GM10266 (cell line): ENCODE data around the gene FAF1.
"Not testable (repeated sequence)": the region's sequence is repeated elsewhere in the genome, so short reads cannot be mapped to it uniquely, and the experiment has no call there.

Experiments
- DNase-seq: peaks from one replicate; pipeline ENCODE4 v3.0.0; 2012; ENCODE audit errors: extremely low spot score
- CTCF ChIP-seq: IDR thresholded peaks from 2 replicates; pipeline ENCODE4 v1.5.1; 2012; ENCODE audit warnings: mild to moderate bottlenecking, low read depth; ENCODE audit not compliant: control insufficient read depth, insufficient read depth; ENCODE audit errors: missing control alignments

The FAF1 gene

GRCh38 chr1:50774759-50775351 lies 185.2 kb downstream of the FAF1 start:
- peak; percentile 14 for DNase-seq
- peak; percentile 56 for TF ChIP-seq CTCF

GRCh38 chr1:50766688-50767087 lies 193.4 kb downstream of the FAF1 start:
- no peak for DNase-seq
- no peak for TF ChIP-seq CTCF

GRCh38 chr1:50756543-50756942 lies 203.5 kb downstream of the FAF1 start:
- not testable (repeated sequence) for DNase-seq

DNA sequence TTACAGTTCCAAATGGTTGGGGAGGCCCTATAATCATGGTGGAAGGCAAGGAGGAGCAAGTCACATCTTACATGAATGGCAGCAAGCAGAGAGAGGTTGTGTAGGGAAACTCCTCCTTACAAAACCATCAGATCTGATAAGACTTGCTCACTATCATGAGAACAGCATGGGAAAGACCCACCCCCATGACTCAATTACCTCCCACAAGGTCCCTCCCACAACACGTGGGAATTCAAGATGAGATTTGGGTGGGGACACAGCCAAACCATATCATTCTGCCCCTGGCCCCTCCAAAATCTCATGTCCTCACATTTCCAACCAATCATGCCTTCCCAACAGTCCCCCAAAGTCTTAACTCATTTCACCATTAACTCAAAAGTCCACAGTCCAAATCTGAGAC lies 205.3 kb downstream of the FAF1 start:
- not testable (repeated sequence) for DNase-seq

- DNase-seq, result no peak
- peak; percentile 31 for TF ChIP-seq CTCF
Measured at GRCh38 chr1:50750021-50750619, 209.9 kb downstream of the FAF1 start.

DNA sequence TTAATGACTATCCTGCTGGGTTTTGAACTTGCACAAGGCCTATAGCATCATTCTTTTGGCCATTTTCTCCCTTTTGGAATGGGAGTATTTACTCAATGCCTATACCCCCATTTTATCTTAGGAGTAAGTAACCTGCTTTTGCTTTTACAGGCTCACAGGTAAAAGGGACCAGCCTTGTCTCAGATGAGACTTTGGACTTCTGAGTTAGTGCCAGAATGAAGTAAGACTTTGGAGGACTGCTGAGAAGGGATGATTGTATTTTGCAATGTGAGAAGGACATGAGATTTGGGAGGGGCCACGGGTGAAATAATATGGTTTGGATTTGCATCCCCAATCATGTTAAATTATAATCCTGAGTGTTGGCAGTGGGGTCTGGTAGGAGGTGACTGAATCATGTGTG lies 212.7 kb downstream of the FAF1 start:
- no peak for TF ChIP-seq CTCF
- no peak for DNase-seq

- no peak for TF ChIP-seq CTCF
- DNase-seq, result no peak
Measured at GRCh38 chr1:50742523-50742922, 217.5 kb downstream of the FAF1 start.

DNA sequence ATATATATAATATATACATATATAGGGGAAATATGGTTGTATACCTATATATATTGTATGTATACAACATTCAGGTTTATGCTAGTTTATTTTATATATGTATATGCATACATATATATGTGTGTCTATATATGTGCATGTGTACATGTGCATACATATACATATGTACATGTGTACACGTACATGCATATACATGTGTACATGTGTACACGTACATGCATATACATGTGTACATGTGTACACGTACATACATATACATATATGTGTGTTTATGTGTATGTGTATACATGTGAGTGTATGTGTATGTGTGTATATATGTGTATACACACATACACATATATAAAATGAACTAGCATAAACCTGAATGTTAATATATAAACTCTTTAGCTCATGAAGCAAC lies 220.9 kb downstream of the FAF1 start:
- DNase-seq, result no peak
- TF ChIP-seq CTCF, result no peak
